GM19043 (cell line): Measurements from ENCODE around the gene CUL3.

Experiments
- ATAC-seq: cut with Tn5 transposase; IDR thresholded peaks from one replicate; pipeline ENCODE4 v1.9.1; 2021; ENCODE audit warnings: low read depth; ENCODE audit not compliant: unreplicated experiment

CUL3 gene

DNA sequence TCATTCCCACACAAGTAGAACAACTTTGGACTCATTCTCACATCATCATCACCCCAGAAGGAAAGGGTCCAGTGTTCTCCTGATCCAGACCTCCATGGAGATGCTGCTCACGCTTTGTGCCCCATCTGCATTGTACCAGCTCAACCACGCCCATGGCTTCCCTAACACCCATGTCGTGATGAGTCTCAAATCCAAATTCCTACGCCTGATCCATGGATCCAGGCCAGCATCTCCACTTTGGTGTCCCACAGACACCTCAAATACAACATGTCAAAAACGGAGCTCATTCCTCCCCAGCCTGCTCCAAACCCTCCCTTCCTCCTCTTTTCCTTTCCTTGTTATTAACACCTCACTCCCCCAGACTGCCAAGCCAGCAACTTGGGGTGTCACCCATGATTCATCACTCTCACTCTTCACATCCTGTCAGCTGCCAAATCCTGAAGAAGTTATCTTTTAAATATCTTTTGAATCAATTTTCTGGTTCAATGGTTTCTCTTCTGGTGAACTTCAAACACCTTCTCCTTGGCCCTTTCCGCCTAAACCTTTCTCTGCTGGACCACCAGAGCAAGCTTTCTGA lies 153.1 kb downstream of the CUL3 start:
- no peak for ATAC-seq

DNA sequence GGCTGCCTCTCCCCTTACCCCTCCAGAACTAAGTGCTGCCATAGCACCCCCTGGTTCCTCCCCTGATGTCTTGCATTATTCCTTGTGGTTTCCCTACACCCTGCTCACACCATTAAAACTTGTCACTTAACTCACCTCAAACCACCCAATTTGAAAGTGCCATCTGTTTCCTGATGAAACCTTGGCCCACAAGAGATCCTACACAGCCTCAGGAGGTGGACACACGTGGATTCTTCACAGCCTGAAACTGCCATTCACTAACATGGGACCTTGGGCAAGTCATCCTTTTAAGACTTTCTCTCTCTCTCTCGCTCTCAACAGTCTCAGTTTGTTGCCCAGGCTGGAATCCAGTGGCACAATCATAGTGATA lies 155.7 kb downstream of the CUL3 start:
- ATAC-seq, result no peak

DNA sequence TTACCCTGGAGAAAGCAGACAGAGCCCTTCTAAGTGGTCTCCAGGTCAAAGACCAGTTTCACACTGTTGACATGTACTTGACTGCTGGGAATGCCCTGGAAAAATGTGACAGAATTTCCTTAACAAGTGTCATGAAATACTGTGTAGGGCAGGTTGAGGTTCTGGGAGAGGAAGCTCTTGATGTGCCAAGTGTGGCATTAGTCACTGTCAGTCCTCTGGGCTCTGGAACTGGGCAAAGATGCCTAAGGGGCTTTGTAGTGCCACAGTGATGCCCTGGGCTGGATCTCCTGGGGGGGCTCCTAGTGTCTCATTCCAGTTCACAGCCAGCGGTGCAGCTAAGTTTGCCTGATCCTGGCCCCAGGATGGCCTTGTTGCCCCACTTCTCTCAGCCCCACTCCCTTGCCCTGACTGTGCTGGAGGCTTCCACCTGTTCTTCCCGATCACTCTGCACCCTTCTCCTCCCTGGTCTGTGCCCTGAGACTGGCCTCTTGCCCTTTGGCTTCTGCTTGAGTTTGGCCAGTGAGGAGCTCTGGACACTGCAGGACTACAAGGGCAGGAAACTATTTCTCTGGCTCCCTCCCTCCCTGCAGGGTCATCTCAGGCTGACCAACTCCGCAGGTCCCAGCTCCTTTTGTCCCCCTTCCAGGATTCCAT lies 156.2 kb downstream of the CUL3 start:
- ATAC-seq, result no peak

DNA sequence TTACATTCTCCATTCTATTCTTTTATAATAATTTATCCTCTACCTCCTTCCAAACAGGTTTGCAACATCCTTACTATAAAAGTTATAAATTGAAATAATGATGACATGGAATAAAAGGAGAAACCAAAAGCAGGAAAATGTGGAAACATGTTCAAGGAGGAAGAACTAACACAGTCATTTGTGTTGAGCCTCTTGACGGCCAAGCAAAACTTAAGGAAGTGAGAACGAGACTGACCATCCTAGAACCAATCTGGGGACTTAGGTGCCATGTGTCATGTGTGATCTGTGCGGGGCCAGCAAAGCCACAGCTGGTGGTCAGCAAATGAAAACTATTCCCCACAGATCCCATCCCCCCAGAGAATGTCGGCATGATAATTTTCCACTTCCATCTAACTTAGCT lies 157.7 kb downstream of the CUL3 start:
- no peak for ATAC-seq

DNA sequence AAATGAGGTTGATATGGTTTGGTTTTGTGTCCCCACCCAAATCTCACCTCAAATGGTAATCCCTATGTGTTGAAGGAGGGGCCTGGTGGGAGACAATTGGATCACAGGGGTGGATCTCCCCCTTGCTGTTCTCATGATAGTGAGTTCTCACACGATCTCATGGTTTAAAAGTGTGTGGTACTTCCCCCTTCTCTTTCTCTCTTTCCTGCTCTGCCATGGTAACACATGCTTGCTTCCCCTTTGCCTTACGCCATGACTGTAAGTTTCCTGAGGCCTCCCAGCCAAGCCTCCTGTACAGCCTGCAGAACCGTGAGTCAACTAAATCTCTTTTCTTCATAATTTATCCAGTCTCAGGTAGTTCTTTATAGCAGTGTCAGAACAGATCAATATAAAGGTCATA lies 158.5 kb downstream of the CUL3 start:
- no peak for ATAC-seq

DNA sequence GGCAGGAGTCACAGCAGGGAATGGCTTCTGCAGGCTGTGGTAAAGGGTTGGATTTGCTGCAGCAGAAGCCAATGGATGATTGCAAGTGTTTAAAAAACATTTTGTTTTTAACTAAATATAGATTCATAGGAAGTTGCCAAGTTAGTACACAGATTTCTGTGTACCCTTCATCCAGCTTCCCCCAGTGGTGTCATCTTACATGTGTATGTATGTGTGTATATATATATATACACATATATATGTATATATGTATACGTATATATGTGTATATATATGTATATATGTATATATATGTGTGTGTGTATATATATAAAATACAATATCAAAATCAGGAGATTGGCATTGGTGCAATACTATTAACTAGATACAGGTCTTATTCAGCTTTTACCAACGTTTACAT lies 164.1 kb downstream of the CUL3 start:
- no peak for ATAC-seq
